GM12878 (cell line): Measurements from ENCODE around the gene TDP2. TPM values are rescaled to one million over a fixed set of nuclear protein-coding genes. Genes with fewer than 3 reads are reported as not detected.

Experiments
- ATAC-seq: fragments of 200-7000 bp; cut with Tn5 transposase; 3 replicates; pipeline ENCODE4 v1.9.1; 2020; ENCODE audit warnings: mild to moderate bottlenecking, moderate library complexity
- BruUV-seq: library from RNA; stranded (reverse); fragments of 400-500 nt; replicated peaks from 2 replicates; lab custom pipeline; 2021; lab: Mats Ljungman, UMichigan
- CTCF ChIA-PET: fragments of 300-600 bp; sonication (Branson Sonifier 250); formaldehyde crosslinking; extraction: SDS; loops from one replicate; lab custom pipeline; 2021; ENCODE audit warnings: inconsistent platforms; lab: Yijun Ruan, JAX
- POLR2A ChIA-PET: fragments of 350-600 bp; formaldehyde crosslinking; extraction: SDS; loops from one replicate; lab custom pipeline; 2021; ENCODE audit warnings: inconsistent platforms; lab: Charles Lee
- RAD21 ChIA-PET: fragments of 300-600 bp; sonication (Branson Sonifier 250); formaldehyde crosslinking; loops from one replicate; lab custom pipeline; 2023; ENCODE audit warnings: antibody characterized with exemption; ENCODE audit not compliant: unreplicated experiment; lab: Charles Lee
- SMC1A ChIA-PET: fragments of 300-600 bp; sonication (Branson Sonifier 250); formaldehyde crosslinking; loops from one replicate; lab custom pipeline; 2023; ENCODE audit not compliant: unreplicated experiment, uncharacterized antibody; lab: Charles Lee
- DNase-seq: peaks from one replicate; pipeline ENCODE4 v3.0.0-alpha.2; 2011; ENCODE audit warnings: low read depth, low spot score
- FAIRE-seq: peaks from 3 replicates; lab custom pipeline; 2011; peaks lifted over from hg19 to GRCh38; lab: Jason Lieb, UNC
- H2AFZ ChIP-seq: 2 replicates; pipeline ENCODE4 v1.6.0; 2011; ENCODE audit warnings: low read depth, low read length, control low read depth; ENCODE audit not compliant: control insufficient read depth
- H3K27ac ChIP-seq: 2 replicates; pipeline ENCODE4 v1.5.1; 2011; ENCODE audit warnings: control low read depth; ENCODE audit not compliant: control insufficient read depth, insufficient read depth
- H3K27me3 ChIP-seq, 2 experiments: replicated peaks in 1 of 2; 2 replicates each; pipeline versions ENCODE4 v1.6.0 to v1.6.1; 2011; ENCODE audit warnings: low read length in 1 of 2; ENCODE audit not compliant: control insufficient read depth in 2 of 2, insufficient read depth in 2 of 2
- H3K36me3 ChIP-seq, 2 experiments: 2 replicates each; pipeline ENCODE4 v1.5.1; 2011; ENCODE audit warnings: low read length in 1 of 2; ENCODE audit not compliant: control insufficient read depth in 2 of 2, insufficient read depth in 2 of 2
- H3K4me1 ChIP-seq: 2 replicates; pipeline ENCODE4 v1.6.1; 2011; ENCODE audit warnings: mild to moderate bottlenecking, low read length, moderate library complexity, mixed read lengths; ENCODE audit not compliant: control insufficient read depth, insufficient read depth
- H3K4me2 ChIP-seq: 2 replicates; pipeline ENCODE4 v1.6.0; 2011; ENCODE audit warnings: control low read depth; ENCODE audit not compliant: control insufficient read depth, insufficient read depth
- H3K4me3 ChIP-seq: fragments of 200-600 bp; sonication (generic); 2 replicates; pipeline ENCODE4 v1.5.1; 2016
- H3K79me2 ChIP-seq: 2 replicates; pipeline ENCODE4 v1.6.0; 2011; ENCODE audit warnings: low read length; ENCODE audit not compliant: control insufficient read depth, insufficient read depth
- H3K9ac ChIP-seq: 2 replicates; pipeline ENCODE4 v1.8.0; 2011; ENCODE audit warnings: low read length, control low read depth, mixed read lengths; ENCODE audit not compliant: control insufficient read depth, insufficient read depth
- H3K9me3 ChIP-seq: replicated peaks from 3 replicates; pipeline ENCODE4 v1.5.1; 2011; ENCODE audit warnings: mild to moderate bottlenecking, low read length; ENCODE audit not compliant: control insufficient read depth, insufficient read depth
- H4K20me1 ChIP-seq: 2 replicates; pipeline ENCODE4 v1.6.0; 2011; ENCODE audit not compliant: control insufficient read depth, insufficient read depth
- ETV6 ChIP-seq, 2 experiments: fragments of 450-650 bp in 1 of 2; IDR thresholded peaks in 1 of 2; conservative IDR thresholded peaks in 1 of 2; 2 replicates each; pipeline ENCODE4 v1.6.1; 2014; ENCODE audit warnings: antibody characterized with exemption in 1 of 2, borderline replicate concordance in 1 of 2, low read depth in 1 of 2, mild to moderate bottlenecking in 1 of 2, moderate library complexity in 1 of 2
- LARP7 ChIP-seq: fragments of 450-650 bp; IDR thresholded peaks from 2 replicates; pipeline ENCODE4 v1.6.1; 2017; ENCODE audit warnings: mild to moderate bottlenecking
- NKRF ChIP-seq: fragments of 450-650 bp; conservative IDR thresholded peaks from 2 replicates; pipeline ENCODE4 v1.6.1; 2017; ENCODE audit warnings: mild to moderate bottlenecking, moderate library complexity
- PAX5 ChIP-seq: IDR thresholded peaks from 2 replicates; pipeline ENCODE4 v1.6.1; 2011; ENCODE audit warnings: low read depth, low read length, borderline replicate concordance
- SMAD1 ChIP-seq: fragments of 450-650 bp; IDR thresholded peaks from 2 replicates; pipeline ENCODE4 v1.6.1; 2018; ENCODE audit warnings: mild to moderate bottlenecking, low read depth; ENCODE audit not compliant: partially characterized antibody
- WGBS: methylation state at CpG from one replicate; pipeline ENCODE4 v1.1.6; 2016; ENCODE audit warnings: low lambda C conversion rate; ENCODE audit not compliant: insufficient replicate concordance, insufficient coverage; ENCODE audit errors: missing lambda C conversion rate; 5-methylcytosine and 5-hydroxymethylcytosine counted together
- in situ Hi-C: fragments of 300-500 bp; cut with MboI; formaldehyde crosslinking; loops from 9 replicates; pipeline ENCODE4 v1.14.3; 2018; ENCODE audit warnings: mixed read lengths
- intact Hi-C: fragments of 100-400 bp; cut with micrococcal nuclease; formaldehyde crosslinking; loops from one replicate; pipeline ENCODE4 v1.14.2; 2022; ENCODE audit not compliant: unreplicated experiment
- polyA plus RNA-seq, 11 experiments: library from polyadenylated mRNA; depleted of rRNA in 4 of 11; unstranded in 6 of 11; stranded (reverse) in 5 of 11; fragments of >200 nt; fragmentation: Nextera tagmentation in 4 of 11; fragmentation: Illumina TruSeq in 1 of 11; extraction: Ambion mirVana in 4 of 11; extraction: Trizol in 1 of 11; gene quantifications; 1 replicate in 1 of 11; 2 replicates in 10 of 11; pipeline versions ENCODE4 v1.2.1 to v1.2.3, GENCODE V29; 2011 to 2016; ENCODE audit warnings: inconsistent platforms in 2 of 11, missing spikeins in 2 of 11, low read depth in 1 of 11
- total RNA-seq, 4 experiments: library from RNA; depleted of rRNA in 3 of 4; stranded (reverse); fragments of >200 nt in 3 of 4; fragmentation: Illumina TruSeq in 1 of 4; extraction: Trizol in 1 of 4; gene quantifications; 2 replicates each; pipeline versions ENCODE4 v1.2.1 to v1.2.3, GENCODE V29; 2013 to 2021
- TF ChIP-seq, protein P1 (sequence below): IDR thresholded peaks from 2 replicates; pipeline ENCODE4 v1.6.1; 2011; ENCODE audit warnings: borderline replicate concordance, low read depth, mild to moderate bottlenecking, moderate library complexity, mixed read lengths, low read length; ENCODE audit not compliant: insufficient read depth; ENCODE audit errors: extremely low read length

The TDP2 gene
- total and polyA plus RNA-seq, 10 of the 15 experiments (the other 5 are each of a cell fraction or from before 2014, with no cell fraction given): 24.4 to 53.3 (median 38.8) TPM

DNA sequence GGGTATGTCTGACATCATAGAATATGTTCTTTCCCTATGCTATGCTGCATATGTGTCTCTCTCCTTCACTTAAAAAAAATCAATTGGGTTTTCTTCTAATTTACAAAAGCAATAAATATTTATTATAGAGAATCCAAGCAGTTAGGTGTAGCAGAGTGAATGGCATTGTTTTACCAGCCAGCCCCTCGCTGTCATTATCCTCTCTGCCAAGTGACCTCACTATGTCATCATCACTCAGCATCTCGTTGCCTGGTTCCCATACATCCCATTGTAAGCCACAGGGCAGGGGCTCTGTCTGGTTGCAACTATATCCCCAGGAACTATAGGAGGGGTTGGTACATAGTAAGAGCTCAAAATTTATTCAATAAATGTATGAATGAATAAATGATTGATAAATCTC is 52.1 kb downstream of the TDP2 start:
- Histone ChIP-seq H3K9me3 (no peaks in the 10 kb centered on the region), H3K9ac (no peak overlapping the region), H3K79me2 (no peaks in the 10 kb centered on the region), H3K36me3 (no peaks in the 10 kb centered on the region), H3K4me1 (no peaks in the 10 kb centered on the region), H3K4me3 (no peak overlapping the region), H4K20me1 (no peaks in the 10 kb centered on the region), H3K27ac (no peak overlapping the region), H3K4me2 (no peak overlapping the region), H3K27me3 (peaks cover 0 to 1% of the 10 kb centered on the region in 2 experiments; a peak in 1 of 4 replicates), H2AFZ (no peak overlapping the region)
- ChIA-PET RAD21 (no interaction called here), SMC1A (no interaction called here), CTCF (interaction anchor here (0.9 to 1.6 kb wide), 3 partner anchors 22 to 456 kb away, joined by 3 to 4 read pairs (median 4); no protein-coding TSS in a partner anchor), POLR2A (no interaction called here)
- TF ChIP-seq PAX5 (no peak), LARP7 (no peak), NKRF (no peak), ETV6 (conservative IDR thresholded peaks at IDR 0.05 in 1 of 2, IDR thresholded peaks at IDR 0.05 in 1 of 2; ENCODE audit: borderline replicate concordance in 1 of 2, low read depth in 1 of 2) (no peak), SMAD1 (no peak)
- TF ChIP-seq, protein P1, sequence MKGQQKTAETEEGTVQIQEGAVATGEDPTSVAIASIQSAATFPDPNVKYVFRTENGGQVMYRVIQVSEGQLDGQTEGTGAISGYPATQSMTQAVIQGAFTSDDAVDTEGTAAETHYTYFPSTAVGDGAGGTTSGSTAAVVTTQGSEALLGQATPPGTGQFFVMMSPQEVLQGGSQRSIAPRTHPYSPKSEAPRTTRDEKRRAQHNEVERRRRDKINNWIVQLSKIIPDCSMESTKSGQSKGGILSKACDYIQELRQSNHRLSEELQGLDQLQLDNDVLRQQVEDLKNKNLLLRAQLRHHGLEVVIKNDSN: no peak
- FAIRE-seq (no peak), ATAC-seq (no peak), DNase-seq (no peak)
- BruUV-seq: no TSS peak
- 11% methylated on average over 2 of the region's 2 CpGs for WGBS
- in situ Hi-C loops (no loop called here), intact Hi-C loops (no loop called here)
